Measurements from ENCODE around the gene GALNT4. TPM values are rescaled to one million over a fixed set of nuclear protein-coding genes. Genes with fewer than 3 reads are reported as not detected.

The GALNT4 gene
- total and polyA plus RNA-seq, 2 of the 13 experiments (the other 11 are each of a cell fraction or from before 2014, with no cell fraction given), result 4.9 to 6.8 TPM

DNA sequence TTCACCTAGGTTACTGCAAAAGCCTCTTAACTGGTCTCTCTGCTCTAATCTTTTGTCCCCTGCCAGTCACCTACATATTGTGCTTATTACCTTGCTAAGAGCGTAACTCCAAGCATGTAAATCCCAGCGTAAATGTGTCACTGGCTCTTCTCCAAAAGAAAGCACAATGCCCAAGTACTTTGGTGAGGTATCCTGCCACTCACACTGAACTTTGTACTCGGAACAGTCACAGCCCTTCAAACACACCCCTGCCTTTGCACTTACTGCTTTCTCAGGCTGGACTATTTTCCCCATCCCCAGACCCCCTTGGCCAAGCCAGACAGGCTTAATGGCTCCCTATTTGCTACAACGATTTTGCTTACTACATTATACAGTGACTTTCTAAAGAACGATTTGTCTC lies 31.7 kb downstream of the GALNT4 start (continued):
- 0 out of 2 replicates have a peak, but pooled peaks have one; percentile 55 for TF ChIP-seq ZNF34 (CRISPR knock-in tag; IDR thresholded peaks at IDR 0.05; ENCODE audit: borderline replicate concordance)
- TF ChIP-seq, protein P1, sequence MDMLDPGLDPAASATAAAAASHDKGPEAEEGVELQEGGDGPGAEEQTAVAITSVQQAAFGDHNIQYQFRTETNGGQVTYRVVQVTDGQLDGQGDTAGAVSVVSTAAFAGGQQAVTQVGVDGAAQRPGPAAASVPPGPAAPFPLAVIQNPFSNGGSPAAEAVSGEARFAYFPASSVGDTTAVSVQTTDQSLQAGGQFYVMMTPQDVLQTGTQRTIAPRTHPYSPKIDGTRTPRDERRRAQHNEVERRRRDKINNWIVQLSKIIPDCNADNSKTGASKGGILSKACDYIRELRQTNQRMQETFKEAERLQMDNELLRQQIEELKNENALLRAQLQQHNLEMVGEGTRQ (IDR thresholded peaks at IDR 0.05; ENCODE audit: low read depth, low read length), result no peak
- TF ChIP-seq, protein P1 (CRISPR knock-in tag; IDR thresholded peaks at IDR 0.05; ENCODE audit: borderline replicate concordance), result no peak
- no peak for TF ChIP-seq SOX13 (IDR thresholded peaks at IDR 0.05)
- TF ChIP-seq SOX13 (CRISPR knock-in tag; conservative IDR thresholded peaks at IDR 0.05 in 1 of 2, IDR thresholded peaks at IDR 0.05 in 1 of 2), result peak in 1 of 2 experiments; percentile 62; a peak in 2 of 4 replicates
- TF ChIP-seq, protein P2, sequence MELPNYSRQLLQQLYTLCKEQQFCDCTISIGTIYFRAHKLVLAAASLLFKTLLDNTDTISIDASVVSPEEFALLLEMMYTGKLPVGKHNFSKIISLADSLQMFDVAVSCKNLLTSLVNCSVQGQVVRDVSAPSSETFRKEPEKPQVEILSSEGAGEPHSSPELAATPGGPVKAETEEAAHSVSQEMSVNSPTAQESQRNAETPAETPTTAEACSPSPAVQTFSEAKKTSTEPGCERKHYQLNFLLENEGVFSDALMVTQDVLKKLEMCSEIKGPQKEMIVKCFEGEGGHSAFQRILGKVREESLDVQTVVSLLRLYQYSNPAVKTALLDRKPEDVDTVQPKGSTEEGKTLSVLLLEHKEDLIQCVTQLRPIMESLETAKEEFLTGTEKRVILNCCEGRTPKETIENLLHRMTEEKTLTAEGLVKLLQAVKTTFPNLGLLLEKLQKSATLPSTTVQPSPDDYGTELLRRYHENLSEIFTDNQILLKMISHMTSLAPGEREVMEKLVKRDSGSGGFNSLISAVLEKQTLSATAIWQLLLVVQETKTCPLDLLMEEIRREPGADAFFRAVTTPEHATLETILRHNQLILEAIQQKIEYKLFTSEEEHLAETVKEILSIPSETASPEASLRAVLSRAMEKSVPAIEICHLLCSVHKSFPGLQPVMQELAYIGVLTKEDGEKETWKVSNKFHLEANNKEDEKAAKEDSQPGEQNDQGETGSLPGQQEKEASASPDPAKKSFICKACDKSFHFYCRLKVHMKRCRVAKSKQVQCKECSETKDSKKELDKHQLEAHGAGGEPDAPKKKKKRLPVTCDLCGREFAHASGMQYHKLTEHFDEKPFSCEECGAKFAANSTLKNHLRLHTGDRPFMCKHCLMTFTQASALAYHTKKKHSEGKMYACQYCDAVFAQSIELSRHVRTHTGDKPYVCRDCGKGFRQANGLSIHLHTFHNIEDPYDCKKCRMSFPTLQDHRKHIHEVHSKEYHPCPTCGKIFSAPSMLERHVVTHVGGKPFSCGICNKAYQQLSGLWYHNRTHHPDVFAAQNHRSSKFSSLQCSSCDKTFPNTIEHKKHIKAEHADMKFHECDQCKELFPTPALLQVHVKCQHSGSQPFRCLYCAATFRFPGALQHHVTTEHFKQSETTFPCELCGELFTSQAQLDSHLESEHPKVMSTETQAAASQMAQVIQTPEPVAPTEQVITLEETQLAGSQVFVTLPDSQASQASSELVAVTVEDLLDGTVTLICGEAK (IDR thresholded peaks at IDR 0.05), result no peak
- TF ChIP-seq, protein P2 (CRISPR knock-in tag; IDR thresholded peaks at IDR 0.05), result no peak
- peak; percentile 52; the same call in 1 of the 2 replicates for TF ChIP-seq HMG20A (CRISPR knock-in tag; IDR thresholded peaks at IDR 0.05; ENCODE audit: borderline replicate concordance)
- TF ChIP-seq FOXA1 (IDR thresholded peaks at IDR 0.05), result no peak
- TF ChIP-seq FOXA1 (CRISPR knock-in tag; IDR thresholded peaks at IDR 0.05), result no peak
- no peak for TF ChIP-seq ZNF143 (CRISPR knock-in tag; IDR thresholded peaks at IDR 0.05)
- TF ChIP-seq, protein P3, sequence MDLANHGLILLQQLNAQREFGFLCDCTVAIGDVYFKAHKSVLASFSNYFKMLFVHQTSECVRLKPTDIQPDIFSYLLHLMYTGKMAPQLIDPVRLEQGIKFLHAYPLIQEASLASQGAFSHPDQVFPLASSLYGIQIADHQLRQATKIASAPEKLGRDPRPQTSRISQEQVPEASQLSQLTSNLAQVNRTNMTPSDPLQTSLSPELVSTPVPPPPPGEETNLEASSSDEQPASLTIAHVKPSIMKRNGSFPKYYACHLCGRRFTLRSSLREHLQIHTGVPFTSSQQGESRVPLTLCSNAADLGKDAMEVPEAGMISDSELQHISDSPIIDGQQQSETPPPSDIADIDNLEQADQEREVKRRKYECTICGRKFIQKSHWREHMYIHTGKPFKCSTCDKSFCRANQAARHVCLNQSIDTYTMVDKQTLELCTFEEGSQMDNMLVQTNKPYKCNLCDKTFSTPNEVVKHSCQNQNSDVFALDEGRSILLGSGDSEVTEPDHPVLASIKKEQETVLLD (CRISPR knock-in tag; IDR thresholded peaks at IDR 0.05; ENCODE audit: low read depth), result no peak
- no peak for TF ChIP-seq HMG20B (CRISPR knock-in tag; conservative IDR thresholded peaks at IDR 0.05)
- TF ChIP-seq TEAD3 (CRISPR knock-in tag; optimal IDR thresholded peaks at IDR 0.05; ENCODE audit: borderline replicate concordance), result peak; percentile 33
- TF ChIP-seq RCOR2 (CRISPR knock-in tag; IDR thresholded peaks at IDR 0.05), result 0 out of 2 replicates have a peak, but pooled peaks have one; percentile 18
- TF ChIP-seq SP1 (IDR thresholded peaks at IDR 0.05), result no peak
- TF ChIP-seq SP1 (CRISPR knock-in tag; IDR thresholded peaks at IDR 0.05), result no peak
- TF ChIP-seq FOXA3 (CRISPR knock-in tag; IDR thresholded peaks at IDR 0.05), result peak; percentile 43
- no peak for TF ChIP-seq LCORL (IDR thresholded peaks at IDR 0.05)
- TF ChIP-seq LCORL (CRISPR knock-in tag; IDR thresholded peaks at IDR 0.05), result 0 out of 2 replicates have a peak, but pooled peaks have one; percentile 28
- no peak for TF ChIP-seq HNRNPL (IDR thresholded peaks at IDR 0.05; ENCODE audit: low read depth, low read length)
- TF ChIP-seq ZNF20 (CRISPR knock-in tag; IDR thresholded peaks at IDR 0.05), result no peak
